Keratinocyte (primary cell): ENCODE measurements around the gene CWC27. TPM values are rescaled to one million over a fixed set of nuclear protein-coding genes. Genes with fewer than 3 reads are reported as not detected.

Experiments used
- DNase-seq: peaks from one replicate; pipeline ENCODE4 v3.0.0-alpha.2; 2011; ENCODE audit warnings: low read depth, missing footprints, low spot score
- FAIRE-seq: peaks from 2 replicates; lab custom pipeline; 2011; peaks lifted over from hg19 to GRCh38; lab: Jason Lieb, UNC
- H2AFZ ChIP-seq: 2 replicates; pipeline ENCODE4 v1.6.0; 2012; ENCODE audit warnings: low read length, control low read depth, inconsistent platforms; ENCODE audit not compliant: control insufficient read depth
- H3K27ac ChIP-seq: 2 replicates; pipeline ENCODE4 v1.5.1; 2011; ENCODE audit warnings: low read length; ENCODE audit not compliant: control insufficient read depth, insufficient read depth
- H3K27me3 ChIP-seq: 3 replicates; pipeline ENCODE4 v1.6.0; 2011; ENCODE audit warnings: low read length; ENCODE audit not compliant: control insufficient read depth, insufficient read depth; ENCODE audit errors: extremely low read depth
- H3K36me3 ChIP-seq, 2 experiments: 2 replicates in 1 of 2; 3 replicates in 1 of 2; pipeline ENCODE4 v1.5.1; 2011; ENCODE audit warnings: low read length in 2 of 2, mild to moderate bottlenecking in 1 of 2; ENCODE audit not compliant: control insufficient read depth in 2 of 2, insufficient read depth in 2 of 2; ENCODE audit errors: extremely low read depth in 1 of 2
- H3K4me1 ChIP-seq: 3 replicates; pipeline ENCODE4 v1.5.1; 2011; ENCODE audit warnings: low read length; ENCODE audit not compliant: control insufficient read depth, insufficient read depth; ENCODE audit errors: extremely low read depth
- H3K4me2 ChIP-seq: 3 replicates; pipeline ENCODE4 v1.6.0; 2011; ENCODE audit warnings: low read depth, low read length; ENCODE audit not compliant: control insufficient read depth, insufficient read depth; ENCODE audit errors: extremely low read depth
- H3K4me3 ChIP-seq, 3 experiments: fragments of 200-600 bp in 1 of 3; sonication (generic) in 1 of 3; 2 replicates in 2 of 3; 3 replicates in 1 of 3; pipeline ENCODE4 v1.5.1; 2011 to 2016; ENCODE audit warnings: low read length in 3 of 3, mild to moderate bottlenecking in 3 of 3, control low read depth in 2 of 3, inconsistent platforms in 1 of 3, low read depth in 1 of 3, mixed read lengths in 1 of 3, mixed run types in 1 of 3, moderate library complexity in 1 of 3; ENCODE audit not compliant: control insufficient read depth in 2 of 3, insufficient read depth in 2 of 3; ENCODE audit errors: extremely low read depth in 1 of 3
- H3K79me2 ChIP-seq: 2 replicates; pipeline ENCODE4 v1.6.0; 2012; ENCODE audit warnings: low read length; ENCODE audit not compliant: control insufficient read depth, insufficient read depth
- H3K9ac ChIP-seq: 3 replicates; pipeline ENCODE4 v1.6.0; 2011; ENCODE audit warnings: low read length; ENCODE audit not compliant: control insufficient read depth, insufficient read depth; ENCODE audit errors: extremely low read depth
- H3K9me1 ChIP-seq: 3 replicates; pipeline ENCODE4 v1.6.0; 2011; ENCODE audit warnings: low read length; ENCODE audit not compliant: control insufficient read depth, insufficient read depth; ENCODE audit errors: extremely low read depth
- H3K9me3 ChIP-seq: 2 replicates; pipeline ENCODE4 v1.5.1; 2012; ENCODE audit warnings: low read depth, low read length; ENCODE audit not compliant: control insufficient read depth
- H4K20me1 ChIP-seq: 3 replicates; pipeline ENCODE4 v1.6.0; 2011; ENCODE audit warnings: low read length; ENCODE audit not compliant: control insufficient read depth, insufficient read depth; ENCODE audit errors: extremely low read depth
- CTCF ChIP-seq, 3 experiments: IDR thresholded peaks in 1 of 3; conservative IDR thresholded peaks in 1 of 3; optimal IDR thresholded peaks in 1 of 3; 2 replicates in 2 of 3; 3 replicates in 1 of 3; pipeline versions ENCODE3 to v1.5.1; 2011; ENCODE audit warnings: low read length in 3 of 3, mild to moderate bottlenecking in 3 of 3, moderate library complexity in 2 of 3, control low read depth in 1 of 3, inconsistent platforms in 1 of 3; ENCODE audit not compliant: insufficient read depth in 2 of 3; ENCODE audit errors: extremely low read depth in 1 of 3
- EZH2 ChIP-seq: IDR thresholded peaks from one replicate; pipeline ENCODE4 v1.6.1; 2012; ENCODE audit warnings: inconsistent platforms, mild to moderate bottlenecking, low read length, moderate library complexity
- dilution Hi-C: fragments of 300-500 bp; cut with MboI; formaldehyde crosslinking; loops from one replicate; pipeline ENCODE4 v1.7.0; 2020; ENCODE audit warnings: low sequenced_read_pairs; ENCODE audit not compliant: extremely low pct_ligation_motif_present
- polyA plus RNA-seq, 5 experiments: library from polyadenylated mRNA; depleted of rRNA in 3 of 5; stranded (reverse) in 3 of 5; stranded (forward) in 1 of 5; unstranded in 1 of 5; fragments of >200 nt; gene quantifications; 1 replicate in 1 of 5; 2 replicates in 3 of 5; 3 replicates in 1 of 5; pipeline versions ENCODE4 v1.2.1 to v1.2.3, GENCODE V29; 2011 to 2012; ENCODE audit warnings: missing spikeins in 2 of 5, low read depth in 1 of 5, low replicate concordance in 1 of 5

Gene CWC27
- polyA plus RNA-seq, 1 donor (not counting 4 experiments of a cell fraction or from before 2014, with no cell fraction given) = 31.8 TPM

GRCh38 chr5:64853777-64854176 lies 85.0 kb downstream of the CWC27 start:
- Histone ChIP-seq H3K36me3 (no peaks in the 10 kb centered on the region), H3K27ac (no peak overlapping the region), H3K4me1 (no peaks in the 10 kb centered on the region), H3K9ac (no peak overlapping the region), H3K9me1 (no peaks in the 10 kb centered on the region), H3K9me3 (no peaks in the 10 kb centered on the region), H3K27me3 (no peaks in the 10 kb centered on the region), H3K4me3 (no peak overlapping the region), H3K4me2 (no peak overlapping the region), H4K20me1 (no peaks in the 10 kb centered on the region), H2AFZ (no peak overlapping the region), H3K79me2 (no peaks in the 10 kb centered on the region)
- no peak for TF ChIP-seq CTCF (optimal IDR thresholded peaks at IDR 0.05 in 1 of 3, IDR thresholded peaks at IDR 0.05 in 1 of 3, conservative IDR thresholded peaks at IDR 0.05 in 1 of 3; ENCODE audit: extremely low read depth in 1 of 3, insufficient read depth in 2 of 3, low read length in 3 of 3)
- no peak for TF ChIP-seq EZH2
- dilution Hi-C loops = no loop called here
- DNase-seq (no peak), FAIRE-seq (no peak)

GRCh38 chr5:64854855-64855254 lies 86.1 kb downstream of the CWC27 start:
- H3K9ac ChIP-seq = no peak overlapping the region
- no peaks in the 10 kb centered on the region for H3K9me3 ChIP-seq
- TF ChIP-seq EZH2 (no peak), CTCF (optimal IDR thresholded peaks at IDR 0.05 in 1 of 3, IDR thresholded peaks at IDR 0.05 in 1 of 3, conservative IDR thresholded peaks at IDR 0.05 in 1 of 3; ENCODE audit: extremely low read depth in 1 of 3, insufficient read depth in 2 of 3, low read length in 3 of 3) (no peak)
- H3K4me3 ChIP-seq = no peak overlapping the region
- no peaks in the 10 kb centered on the region for H3K79me2 ChIP-seq
- DNase-seq (no peak), FAIRE-seq (no peak)
- no peaks in the 10 kb centered on the region for H3K4me1 ChIP-seq
- H3K27ac ChIP-seq = no peak overlapping the region
- no peaks in the 10 kb centered on the region for H3K36me3 ChIP-seq
- no peak overlapping the region for H3K4me2 ChIP-seq
- no peaks in the 10 kb centered on the region for H3K27me3 ChIP-seq
- H4K20me1 ChIP-seq = no peaks in the 10 kb centered on the region
- no peaks in the 10 kb centered on the region for H3K9me1 ChIP-seq
- H2AFZ ChIP-seq = no peak overlapping the region
- dilution Hi-C loops = no loop called here
